ENCODE results near the gene CLRN3.

GRCh38 chr10:127867805-127868204, 24.9 kb downstream of the CLRN3 start:
- TF ChIP-seq, protein P1, sequence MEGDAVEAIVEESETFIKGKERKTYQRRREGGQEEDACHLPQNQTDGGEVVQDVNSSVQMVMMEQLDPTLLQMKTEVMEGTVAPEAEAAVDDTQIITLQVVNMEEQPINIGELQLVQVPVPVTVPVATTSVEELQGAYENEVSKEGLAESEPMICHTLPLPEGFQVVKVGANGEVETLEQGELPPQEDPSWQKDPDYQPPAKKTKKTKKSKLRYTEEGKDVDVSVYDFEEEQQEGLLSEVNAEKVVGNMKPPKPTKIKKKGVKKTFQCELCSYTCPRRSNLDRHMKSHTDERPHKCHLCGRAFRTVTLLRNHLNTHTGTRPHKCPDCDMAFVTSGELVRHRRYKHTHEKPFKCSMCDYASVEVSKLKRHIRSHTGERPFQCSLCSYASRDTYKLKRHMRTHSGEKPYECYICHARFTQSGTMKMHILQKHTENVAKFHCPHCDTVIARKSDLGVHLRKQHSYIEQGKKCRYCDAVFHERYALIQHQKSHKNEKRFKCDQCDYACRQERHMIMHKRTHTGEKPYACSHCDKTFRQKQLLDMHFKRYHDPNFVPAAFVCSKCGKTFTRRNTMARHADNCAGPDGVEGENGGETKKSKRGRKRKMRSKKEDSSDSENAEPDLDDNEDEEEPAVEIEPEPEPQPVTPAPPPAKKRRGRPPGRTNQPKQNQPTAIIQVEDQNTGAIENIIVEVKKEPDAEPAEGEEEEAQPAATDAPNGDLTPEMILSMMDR (conservative IDR thresholded peaks at IDR 0.05): no peak
- no peak for TF ChIP-seq ZFX (IDR thresholded peaks at IDR 0.05)
